CMK (cell line): ENCODE measurements around the gene WRAP73.
"Not testable (repeated sequence)": the region's sequence is repeated elsewhere in the genome, so short reads cannot be mapped to it uniquely, and the experiment has no call there.

ENCODE experiments used
- DNase-seq: peaks from one replicate; pipeline ENCODE4 v3.0.0-alpha.2; 2010; ENCODE audit warnings: low read depth

Gene WRAP73

GRCh38 chr1:3630161-3630611 is 19.7 kb downstream of the WRAP73 start:
- DNase-seq, result no peak

GRCh38 chr1:3629561-3630160 is 20.2 kb downstream of the WRAP73 start:
- no peak for DNase-seq

GRCh38 chr1:3628445-3628844 is 21.5 kb downstream of the WRAP73 start:
- DNase-seq, result no peak

- no peak for DNase-seq
Measured at GRCh38 chr1:3627515-3628253, 22.2 kb downstream of the WRAP73 start.

GRCh38 chr1:3626025-3626424 is 23.9 kb downstream of the WRAP73 start:
- no peak for DNase-seq

- no peak for DNase-seq
Measured at GRCh38 chr1:3625151-3625907, 24.6 kb downstream of the WRAP73 start.

- peak; percentile 96 for DNase-seq
Measured at GRCh38 chr1:3624200-3625136, 25.4 kb downstream of the WRAP73 start, which contains the start of gene TPRG1L. TSS of gene TPRG1L (plus strand) at chr1:3625015. CDS start at chr1:3625073, 58 bp downstream.

- no peak for DNase-seq
Measured at GRCh38 chr1:3623441-3624199, 26.3 kb downstream of the WRAP73 start.

GRCh38 chr1:3622102-3622501 is 27.8 kb downstream of the WRAP73 start:
- not testable (repeated sequence) for DNase-seq

- not testable (repeated sequence) for DNase-seq
Measured at GRCh38 chr1:3621151-3621671, 28.7 kb downstream of the WRAP73 start.

- DNase-seq, result no peak
Measured at GRCh38 chr1:3620708-3621107, 29.2 kb downstream of the WRAP73 start.

- DNase-seq, result peak; percentile 77
Measured at GRCh38 chr1:3618881-3619671, 30.8 kb downstream of the WRAP73 start.

GRCh38 chr1:3618531-3618880 is 31.4 kb downstream of the WRAP73 start:
- no peak for DNase-seq

GRCh38 chr1:3617806-3618345 is 32.0 kb downstream of the WRAP73 start:
- DNase-seq, result no peak

- DNase-seq, result no peak
Measured at GRCh38 chr1:3616861-3617260, 33.0 kb downstream of the WRAP73 start.

GRCh38 chr1:3614755-3615742 is 34.9 kb downstream of the WRAP73 start:
- no peak for DNase-seq

- DNase-seq, result no peak
Measured at GRCh38 chr1:3612123-3612522, 37.8 kb downstream of the WRAP73 start.
